ENCODE data around the gene FRMD4A. TPM values are rescaled to one million over a fixed set of nuclear protein-coding genes. Genes with fewer than 3 reads are reported as not detected.

The FRMD4A gene
- total RNA-seq, 4 donors from 2014 or later, result 4.0 to 12.7 (median 5.6) TPM

DNA sequence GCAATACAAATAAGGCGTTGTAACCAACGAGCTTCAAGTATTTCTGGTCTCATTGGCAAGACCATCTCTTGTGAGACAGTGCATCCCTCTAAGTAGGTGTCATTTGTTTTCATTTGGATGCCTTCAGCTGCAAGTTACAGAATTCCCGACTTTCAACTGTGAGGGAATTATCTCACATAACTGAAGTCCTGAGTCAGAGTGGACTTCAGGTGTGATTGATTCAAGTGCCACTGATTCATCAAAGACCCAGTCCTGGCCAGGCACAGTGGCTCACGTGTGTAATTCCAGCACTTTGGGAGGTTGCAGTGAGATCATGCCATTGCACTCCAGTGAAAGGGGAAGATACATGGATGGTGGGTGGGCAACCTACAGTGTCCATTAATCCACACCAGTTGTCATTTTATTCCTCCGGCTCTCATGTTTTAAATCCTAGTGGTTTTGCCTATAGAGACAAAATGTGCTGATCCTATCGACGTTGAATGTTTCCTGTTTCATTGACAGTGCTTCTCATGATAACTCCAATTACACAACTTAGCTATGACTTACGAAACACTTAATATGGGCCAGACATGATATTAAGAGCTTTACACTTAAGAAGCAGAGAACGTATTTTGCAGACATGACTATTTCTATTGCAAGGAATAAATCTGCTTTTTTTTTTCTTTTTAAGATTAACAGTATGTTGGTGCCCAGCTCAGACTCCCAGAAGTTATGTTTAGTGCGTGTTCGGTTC, 268.0 kb downstream of the FRMD4A start:
- intact Hi-C loops (cut with DNase I; ENCODE audit: low total_unique reads) (no loop called here), in situ Hi-C loops (cut with MboI; ENCODE audit: low pct_ligation_motif_present in 1 of 4, low pct_unique_long_range_greater_than_20kb in 1 of 4, low sequenced_read_pairs in 3 of 4) (no loop called here)
- no peak for DNase-seq
- no peak overlapping the region for H3K27ac ChIP-seq
- H3K9me3 ChIP-seq, result no peaks in the 10 kb centered on the region
- no peak overlapping the region for H3K4me3 ChIP-seq
- H3K27me3 ChIP-seq, result no peaks in the 10 kb centered on the region
- TF ChIP-seq CTCF (IDR thresholded peaks at IDR 0.05) (no peak), POLR2A (IDR thresholded peaks at IDR 0.05) (no peak), POLR2AphosphoS5 (IDR thresholded peaks at IDR 0.05) (no peak), EP300 (IDR thresholded peaks at IDR 0.05; ENCODE audit: low read depth) (no peak)
- H3K36me3 ChIP-seq, result no peaks in the 10 kb centered on the region
- H3K4me1 ChIP-seq, result no peaks in the 10 kb centered on the region
- 79 to 83% methylated on average over 9 to 11 of the region's 11 CpGs for WGBS, 2 donors (ENCODE audit: low coverage in 1 of 2)

GRCh38 chr10:14060320-14061070, 270.2 kb downstream of the FRMD4A start:
- peaks cover 0 to 5% (median 0%) of the 10 kb centered on the region in 4 donors for H3K4me1 ChIP-seq
- H3K27ac ChIP-seq, result no peak overlapping the region
- no peaks in the 10 kb centered on the region for H3K27me3 ChIP-seq
- H3K4me3 ChIP-seq, result no peak overlapping the region
- intact Hi-C loops (cut with DNase I; ENCODE audit: low total_unique reads), result no loop called here
- WGBS, 2 donors (ENCODE audit: low coverage in 1 of 2), result 79 to 83% methylated on average over 2 of the region's 2 CpGs
- DNase-seq, result no peak
- no peaks in the 10 kb centered on the region for H3K9me3 ChIP-seq
- no peak for TF ChIP-seq POLR2A (IDR thresholded peaks at IDR 0.05)
- no peak for TF ChIP-seq POLR2AphosphoS5 (IDR thresholded peaks at IDR 0.05)
- TF ChIP-seq EP300 (IDR thresholded peaks at IDR 0.05; ENCODE audit: low read depth), result no peak
- TF ChIP-seq CTCF (IDR thresholded peaks at IDR 0.05), result no peak
- no peaks in the 10 kb centered on the region for H3K36me3 ChIP-seq
- in situ Hi-C loops (cut with MboI; ENCODE audit: low pct_ligation_motif_present in 1 of 4, low pct_unique_long_range_greater_than_20kb in 1 of 4, low sequenced_read_pairs in 3 of 4), result no loop called here

DNA sequence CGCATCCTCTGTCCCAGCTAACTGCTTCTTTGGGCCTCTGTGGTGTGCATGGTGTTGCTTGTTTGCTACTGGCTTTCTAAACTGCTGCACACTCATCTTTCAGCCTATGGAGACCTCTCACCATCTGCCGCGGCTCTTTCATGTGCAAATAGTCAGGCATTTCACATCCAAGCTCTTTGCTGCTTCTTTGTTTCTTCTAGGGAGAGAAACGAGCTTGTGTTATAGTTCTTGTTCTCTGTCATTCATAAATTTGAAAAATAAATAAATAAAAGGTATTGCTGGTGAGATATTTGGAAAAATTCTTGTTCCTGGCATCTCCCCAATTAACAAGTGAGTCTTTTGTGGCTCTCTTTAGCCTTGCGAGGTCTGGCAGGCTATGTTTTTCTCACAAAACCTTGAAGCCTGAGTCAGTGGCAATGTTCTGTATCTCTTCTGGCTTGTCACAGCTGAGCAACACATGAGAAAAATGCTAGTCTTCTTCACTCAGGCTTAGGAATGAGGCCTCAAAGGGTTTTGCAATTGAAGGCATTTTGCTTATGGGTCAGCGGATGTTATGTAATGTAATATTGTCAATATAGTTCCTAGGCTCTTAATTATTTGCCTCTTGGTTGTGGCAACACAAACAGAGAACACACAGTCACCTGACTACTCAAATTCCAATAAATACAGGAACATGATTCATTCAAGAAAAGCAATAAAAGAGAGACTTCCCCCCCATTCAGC, 274.0 kb downstream of the FRMD4A start:
- Histone ChIP-seq H3K4me3 (no peak overlapping the region), H3K27me3 (no peaks in the 10 kb centered on the region), H3K27ac (peak overlapping the region in 2 of 4 donors; percentile 20 to 46), H3K9me3 (no peaks in the 10 kb centered on the region), H3K4me1 (peaks cover 0 to 5% (median 0%) of the 10 kb centered on the region in 4 donors), H3K36me3 (no peaks in the 10 kb centered on the region)
- no peak for DNase-seq
- WGBS, 2 donors (ENCODE audit: low coverage in 1 of 2), result 57 to 69% methylated on average over 5 to 6 of the region's 6 CpGs
- intact Hi-C loops (cut with DNase I; ENCODE audit: low total_unique reads) (no loop called here), in situ Hi-C loops (cut with MboI; ENCODE audit: low pct_ligation_motif_present in 1 of 4, low pct_unique_long_range_greater_than_20kb in 1 of 4, low sequenced_read_pairs in 3 of 4) (no loop called here)
- TF ChIP-seq EP300 (IDR thresholded peaks at IDR 0.05; ENCODE audit: low read depth) (no peak), CTCF (IDR thresholded peaks at IDR 0.05) (no peak), POLR2AphosphoS5 (IDR thresholded peaks at IDR 0.05) (no peak), POLR2A (IDR thresholded peaks at IDR 0.05) (no peak)

DNA sequence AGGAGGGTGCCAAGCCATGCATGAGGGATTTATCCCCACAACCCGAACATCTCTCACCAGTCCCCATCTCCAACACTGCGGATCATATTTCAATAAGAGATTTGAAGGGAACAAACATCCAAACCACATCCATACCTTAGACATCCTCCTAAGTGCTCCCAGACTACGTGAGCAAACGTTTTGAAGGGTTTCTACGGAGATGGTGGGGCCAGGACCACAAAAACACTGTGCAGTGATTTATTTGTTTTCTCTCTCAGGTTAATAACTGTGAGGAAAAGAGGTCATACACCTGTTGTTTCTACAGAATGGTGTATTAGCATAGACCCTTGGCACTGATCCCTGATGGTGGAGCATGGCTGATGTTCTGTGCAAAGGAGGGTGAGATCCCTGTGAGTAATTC, 277.8 kb downstream of the FRMD4A start:
- H3K27ac ChIP-seq, result no peak overlapping the region
- WGBS, 2 donors (ENCODE audit: low coverage in 1 of 2), result 72% methylated on average over 5 of the region's 5 CpGs; no CpG with 5 or more reads in 1 of the 2 donors
- no peak for DNase-seq
- intact Hi-C loops (cut with DNase I; ENCODE audit: low total_unique reads) (no loop called here), in situ Hi-C loops (cut with MboI; ENCODE audit: low pct_ligation_motif_present in 1 of 4, low pct_unique_long_range_greater_than_20kb in 1 of 4, low sequenced_read_pairs in 3 of 4) (no loop called here)
- H3K4me1 ChIP-seq, result peaks cover 0 to 5% (median 2%) of the 10 kb centered on the region in 4 donors
- no peaks in the 10 kb centered on the region for H3K9me3 ChIP-seq
- H3K36me3 ChIP-seq, result no peaks in the 10 kb centered on the region
- H3K27me3 ChIP-seq, result no peaks in the 10 kb centered on the region
- H3K4me3 ChIP-seq, result no peak overlapping the region
- TF ChIP-seq POLR2A (IDR thresholded peaks at IDR 0.05), result no peak
- TF ChIP-seq CTCF (IDR thresholded peaks at IDR 0.05), result no peak
- TF ChIP-seq EP300 (IDR thresholded peaks at IDR 0.05; ENCODE audit: low read depth), result no peak
- TF ChIP-seq POLR2AphosphoS5 (IDR thresholded peaks at IDR 0.05), result no peak
